Measurements from ENCODE around the gene SLC2A8. TPM values are rescaled to one million over a fixed set of nuclear protein-coding genes. Genes with fewer than 3 reads are reported as not detected.

SLC2A8 gene
- total RNA-seq, 3 donors from 2014 or later, result 1.9 to 3.2 (median 3.0) TPM

GRCh38 chr9:127403507-127404192, 6.7 kb downstream of the SLC2A8 start:
- Mint-ChIP-seq H3K4me1 (ENCODE audit: low read depth) (peaks cover under 1% of the 10 kb centered on the region), H3K36me3 (ENCODE audit: insufficient read depth) (no peaks in the 10 kb centered on the region), H3K27me3 (ENCODE audit: low read depth) (peaks cover 56% of the 10 kb centered on the region), H3K9me3 (no peaks in the 10 kb centered on the region), H3K4me3 (no peak overlapping the region)
- no peak for ATAC-seq
- no peak for DNase-seq

- Mint-ChIP-seq H3K4me3 (no peak overlapping the region), H3K36me3 (ENCODE audit: insufficient read depth) (no peaks in the 10 kb centered on the region), H3K27me3 (ENCODE audit: low read depth) (peaks cover 49% of the 10 kb centered on the region), H3K9me3 (no peaks in the 10 kb centered on the region), H3K4me1 (ENCODE audit: low read depth) (no peaks in the 10 kb centered on the region)
- DNase-seq, result no peak
- no peak for ATAC-seq
These were observed 7.7 kb downstream of the SLC2A8 start for GRCh38 chr9:127404631-127405030.

GRCh38 chr9:127405344-127406125, 8.6 kb downstream of the SLC2A8 start:
- H3K27me3 Mint-ChIP-seq (ENCODE audit: low read depth), result peaks cover 44% of the 10 kb centered on the region
- no peaks in the 10 kb centered on the region for H3K9me3 Mint-ChIP-seq
- no peaks in the 10 kb centered on the region for H3K4me1 Mint-ChIP-seq (ENCODE audit: low read depth)
- no peak overlapping the region for H3K4me3 Mint-ChIP-seq
- ATAC-seq (no peak), DNase-seq (no peak)
- H3K36me3 Mint-ChIP-seq (ENCODE audit: insufficient read depth), result no peaks in the 10 kb centered on the region

- Mint-ChIP-seq H3K36me3 (ENCODE audit: insufficient read depth) (no peaks in the 10 kb centered on the region), H3K9me3 (no peaks in the 10 kb centered on the region), H3K27me3 (ENCODE audit: low read depth) (peaks cover 40% of the 10 kb centered on the region), H3K4me3 (no peak overlapping the region), H3K4me1 (ENCODE audit: low read depth) (no peaks in the 10 kb centered on the region)
- no peak for ATAC-seq
- DNase-seq, result no peak
These were observed 10.0 kb downstream of the SLC2A8 start for GRCh38 chr9:127406799-127407491.

GRCh38 chr9:127407492-127407843, 10.5 kb downstream of the SLC2A8 start:
- Mint-ChIP-seq H3K9me3 (no peaks in the 10 kb centered on the region), H3K36me3 (ENCODE audit: insufficient read depth) (no peaks in the 10 kb centered on the region), H3K4me1 (ENCODE audit: low read depth) (no peaks in the 10 kb centered on the region), H3K27me3 (ENCODE audit: low read depth) (peaks cover 41% of the 10 kb centered on the region), H3K4me3 (no peak overlapping the region)
- no peak for DNase-seq
- ATAC-seq, result no peak

- Mint-ChIP-seq H3K4me3 (no peak overlapping the region), H3K36me3 (ENCODE audit: insufficient read depth) (no peaks in the 10 kb centered on the region), H3K4me1 (ENCODE audit: low read depth) (no peaks in the 10 kb centered on the region), H3K27me3 (ENCODE audit: low read depth) (peaks cover 42% of the 10 kb centered on the region), H3K9me3 (no peaks in the 10 kb centered on the region)
- ATAC-seq (no peak), DNase-seq (no peak)
These were observed 14.2 kb downstream of the SLC2A8 start for GRCh38 chr9:127411122-127411521.

GRCh38 chr9:127415141-127415540, 18.2 kb downstream of the SLC2A8 start:
- DNase-seq (no peak), ATAC-seq (no peak)
- H3K36me3 Mint-ChIP-seq (ENCODE audit: insufficient read depth), result no peaks in the 10 kb centered on the region
- H3K4me3 Mint-ChIP-seq, result no peak overlapping the region
- no peaks in the 10 kb centered on the region for H3K9me3 Mint-ChIP-seq
- H3K4me1 Mint-ChIP-seq (ENCODE audit: low read depth), result no peaks in the 10 kb centered on the region
- peaks cover 31% of the 10 kb centered on the region for H3K27me3 Mint-ChIP-seq (ENCODE audit: low read depth)

- ATAC-seq, result no peak
- Mint-ChIP-seq H3K27me3 (ENCODE audit: low read depth) (peaks cover 31% of the 10 kb centered on the region), H3K4me3 (no peak overlapping the region), H3K9me3 (no peaks in the 10 kb centered on the region), H3K36me3 (ENCODE audit: insufficient read depth) (no peaks in the 10 kb centered on the region), H3K4me1 (ENCODE audit: low read depth) (no peaks in the 10 kb centered on the region)
- DNase-seq, result no peak
These were observed 18.7 kb downstream of the SLC2A8 start for GRCh38 chr9:127415657-127416056.

GRCh38 chr9:127417131-127418036, 20.4 kb downstream of the SLC2A8 start:
- Mint-ChIP-seq H3K36me3 (ENCODE audit: insufficient read depth) (no peaks in the 10 kb centered on the region), H3K4me1 (ENCODE audit: low read depth) (no peaks in the 10 kb centered on the region), H3K4me3 (no peak overlapping the region), H3K27me3 (ENCODE audit: low read depth) (peaks cover 20% of the 10 kb centered on the region), H3K9me3 (no peaks in the 10 kb centered on the region)
- DNase-seq, result no peak
- ATAC-seq, result no peak

- DNase-seq (peak; percentile 34), ATAC-seq (peak; percentile 73)
- Mint-ChIP-seq H3K27me3 (ENCODE audit: low read depth) (peaks cover 19% of the 10 kb centered on the region), H3K4me1 (ENCODE audit: low read depth) (peaks cover 5% of the 10 kb centered on the region), H3K9me3 (no peaks in the 10 kb centered on the region), H3K4me3 (no peak overlapping the region), H3K36me3 (ENCODE audit: insufficient read depth) (no peaks in the 10 kb centered on the region)
These were observed 21.1 kb downstream of the SLC2A8 start for GRCh38 chr9:127418037-127418471.

- no peaks in the 10 kb centered on the region for H3K9me3 Mint-ChIP-seq
- H3K27me3 Mint-ChIP-seq (ENCODE audit: low read depth), result peaks cover 12% of the 10 kb centered on the region
- H3K4me3 Mint-ChIP-seq, result no peak overlapping the region
- peaks cover 12% of the 10 kb centered on the region for H3K4me1 Mint-ChIP-seq (ENCODE audit: low read depth)
- peaks cover 1% of the 10 kb centered on the region for H3K36me3 Mint-ChIP-seq (ENCODE audit: insufficient read depth)
- no peak for ATAC-seq
- DNase-seq, result no peak
These were observed 22.4 kb downstream of the SLC2A8 start for GRCh38 chr9:127419348-127419747.

GRCh38 chr9:127421057-127421456, 24.1 kb downstream of the SLC2A8 start:
- no peak overlapping the region for H3K4me3 Mint-ChIP-seq
- peaks cover 2% of the 10 kb centered on the region for H3K27me3 Mint-ChIP-seq (ENCODE audit: low read depth)
- peaks cover 2% of the 10 kb centered on the region for H3K36me3 Mint-ChIP-seq (ENCODE audit: insufficient read depth)
- ATAC-seq, result no peak
- no peaks in the 10 kb centered on the region for H3K9me3 Mint-ChIP-seq
- peaks cover 28% of the 10 kb centered on the region for H3K4me1 Mint-ChIP-seq (ENCODE audit: low read depth)
- DNase-seq, result no peak

GRCh38 chr9:127422133-127422782, 25.3 kb downstream of the SLC2A8 start:
- Mint-ChIP-seq H3K36me3 (ENCODE audit: insufficient read depth) (peaks cover 6% of the 10 kb centered on the region), H3K27me3 (ENCODE audit: low read depth) (no peaks in the 10 kb centered on the region), H3K4me3 (no peak overlapping the region), H3K4me1 (ENCODE audit: low read depth) (peaks cover 38% of the 10 kb centered on the region), H3K9me3 (no peaks in the 10 kb centered on the region)
- DNase-seq (no peak), ATAC-seq (no peak)
